ENCODE results near the gene NCOA6. TPM values are rescaled to one million over a fixed set of nuclear protein-coding genes. Genes with fewer than 3 reads are reported as not detected.

NCOA6 gene
- total and polyA plus RNA-seq, 2 of the 4 experiments (the other 2 are of a cell fraction), result 3.6 to 13.1 TPM

DNA sequence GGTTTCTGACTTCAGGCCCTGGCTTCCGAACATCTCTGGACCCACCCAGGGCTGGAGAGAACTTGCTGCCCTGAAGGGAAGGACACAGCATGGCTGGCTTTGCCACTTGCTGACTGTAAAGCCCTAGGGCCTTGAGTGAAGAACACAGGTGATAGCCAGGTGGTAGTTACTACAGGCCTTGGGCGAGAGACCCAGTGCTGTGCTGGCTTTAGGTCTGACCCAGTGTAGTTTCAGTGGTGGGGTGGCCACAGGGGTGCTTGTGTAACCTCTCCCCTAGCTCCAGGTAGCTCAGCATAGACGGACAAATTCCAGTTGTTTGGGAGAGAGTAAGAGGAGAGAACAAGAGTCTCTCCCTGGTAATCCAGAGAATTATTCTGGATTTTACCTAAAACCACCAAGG is 27.1 kb downstream of the NCOA6 start:
- Histone ChIP-seq H4K8ac (ENCODE audit: low read depth in 2 of 2, low read length in 2 of 2) (no peak overlapping the region), H3K56ac (ENCODE audit: extremely low read depth, insufficient read depth, low read length) (no peak overlapping the region), H2BK5ac (ENCODE audit: low read depth, low read length, poor library complexity, severe bottlenecking) (no peak overlapping the region), H2AK9ac (replicated peaks; ENCODE audit: low read depth, low read length, poor library complexity) (no peak overlapping the region), H2BK120ac (ENCODE audit: low read depth, low read length) (no peak overlapping the region), H3K4me1 (ENCODE audit: control insufficient read depth, insufficient read depth, low read length) (peaks cover 3% of the 10 kb centered on the region), H3K4me3 (ENCODE audit: insufficient read depth, low read depth, low read length) (no peak overlapping the region), H4K5ac (ENCODE audit: low read depth, low read length) (no peak overlapping the region), H3K9me1 (ENCODE audit: insufficient read depth, low read length) (peaks cover 14% of the 10 kb centered on the region; the same call in 1 of the 2 replicates), H3K9ac (ENCODE audit: low read depth, low read length) (no peak overlapping the region), H4K91ac (ENCODE audit: insufficient read depth, low read depth, low read length) (no peak overlapping the region), H3K27me3 (ENCODE audit: control insufficient read depth, insufficient read depth, low read length) (no peaks in the 10 kb centered on the region), H3K4me2 (ENCODE audit: low read depth, low read length) (no peak overlapping the region), H3K14ac (replicated peaks; ENCODE audit: low read depth, low read length) (no peak overlapping the region), H4K20me1 (ENCODE audit: insufficient read depth, low read length) (peaks cover 53% of the 10 kb centered on the region), H2AK5ac (ENCODE audit: low read depth, low read length) (no peak overlapping the region), H3K36me3 (ENCODE audit: control insufficient read depth, insufficient read depth, low read length) (no peaks in the 10 kb centered on the region), H3K9me3 (ENCODE audit: control insufficient read depth, insufficient read depth, low read length) (peaks cover 3% of the 10 kb centered on the region; the same call in 1 of the 2 replicates), H3K79me1 (ENCODE audit: low read depth in 1 of 2, low read length in 2 of 2) (peaks cover 21 to 65% of the 10 kb centered on the region in 2 experiments), H2BK15ac (ENCODE audit: low read depth, low read length) (no peak overlapping the region), H2AFZ (replicated peaks; ENCODE audit: low read length, poor library complexity) (no peak overlapping the region), H3K18ac (ENCODE audit: low read depth, low read length) (no peak overlapping the region), H3K4ac (ENCODE audit: low read depth, low read length) (no peak overlapping the region), H3K27ac (ENCODE audit: insufficient read depth, low read length) (no peak overlapping the region), H3K23ac (ENCODE audit: low read depth, low read length) (no peak overlapping the region), H2BK20ac (ENCODE audit: low read depth, low read length) (no peak overlapping the region)
- in situ Hi-C loops (cut with MboI; ENCODE audit: low sequenced_read_pairs), result no loop called here
- DNase-seq (no peak), ATAC-seq (ENCODE audit: low read depth) (no peak)
- TF ChIP-seq NFE2L2 (IDR thresholded peaks at IDR 0.05; ENCODE audit: low read depth, low read length) (no peak), MAFK (IDR thresholded peaks at IDR 0.05; ENCODE audit: low read depth, low read length) (no peak), POLR2A (IDR thresholded peaks at IDR 0.05; ENCODE audit: low read depth, low read length) (no peak)
- TF ChIP-seq, protein P1, sequence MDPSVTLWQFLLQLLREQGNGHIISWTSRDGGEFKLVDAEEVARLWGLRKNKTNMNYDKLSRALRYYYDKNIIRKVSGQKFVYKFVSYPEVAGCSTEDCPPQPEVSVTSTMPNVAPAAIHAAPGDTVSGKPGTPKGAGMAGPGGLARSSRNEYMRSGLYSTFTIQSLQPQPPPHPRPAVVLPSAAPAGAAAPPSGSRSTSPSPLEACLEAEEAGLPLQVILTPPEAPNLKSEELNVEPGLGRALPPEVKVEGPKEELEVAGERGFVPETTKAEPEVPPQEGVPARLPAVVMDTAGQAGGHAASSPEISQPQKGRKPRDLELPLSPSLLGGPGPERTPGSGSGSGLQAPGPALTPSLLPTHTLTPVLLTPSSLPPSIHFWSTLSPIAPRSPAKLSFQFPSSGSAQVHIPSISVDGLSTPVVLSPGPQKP (IDR thresholded peaks at IDR 0.05; ENCODE audit: borderline replicate concordance, low read depth, low read length), result no peak
- ChIA-PET POLR2A (ENCODE audit: unreplicated experiment) (no interaction called here), CTCF (no interaction called here)
- WGBS, 2 experiments (ENCODE audit: extremely low coverage in 2 of 2, insufficient read length in 1 of 2), result no CpG with 5 or more reads among the region's 3 CpGs
- dilution Hi-C loops (cut with HindIII; ENCODE audit: low sequenced_read_pairs, unreplicated experiment), result no loop called here
- intact Hi-C loops (cut with micrococcal nuclease), result no loop called here
- no TSS peak for BruUV-seq (replicated peaks)
